ENCODE data around the gene CORO7.

GRCh38 chr16:4373356-4373908, 43.0 kb downstream of the CORO7 start:
- TF ChIP-seq CTCF (IDR thresholded peaks at IDR 0.05), result no peak
- no peak for TF ChIP-seq POLR2A (IDR thresholded peaks at IDR 0.05)
